Spinal cord (tissue), 10 donors: ENCODE data around the gene TELO2. TPM values are rescaled to one million over a fixed set of nuclear protein-coding genes. Genes with fewer than 3 reads are reported as not detected.

Experiments
- DNase-seq, 6 donors: peaks; one replicate each; pipeline versions ENCODE4 v3.0.0 to v3.0.0-alpha.2; 2013 to 2015; ENCODE audit warnings: low spot score in 6 of 6, low read depth in 4 of 6
- H3K27ac ChIP-seq: one replicate; pipeline ENCODE4 v1.5.1; 2013; ENCODE audit warnings: low read depth, low read length, control low read depth
- H3K27me3 ChIP-seq: one replicate; pipeline ENCODE4 v1.6.1; 2013; ENCODE audit warnings: low read length; ENCODE audit not compliant: control insufficient read depth, insufficient read depth
- H3K36me3 ChIP-seq: one replicate; pipeline ENCODE4 v1.6.1; 2013; ENCODE audit warnings: low read length; ENCODE audit not compliant: control insufficient read depth, insufficient read depth
- H3K4me1 ChIP-seq: one replicate; pipeline ENCODE4 v1.6.1; 2013; ENCODE audit warnings: low read length; ENCODE audit not compliant: control insufficient read depth, insufficient read depth
- H3K4me3 ChIP-seq: one replicate; pipeline ENCODE4 v1.5.1; 2013; ENCODE audit warnings: low read depth, low read length, control low read depth
- H3K9me3 ChIP-seq: one replicate; pipeline ENCODE4 v1.6.1; 2013; ENCODE audit warnings: low read length; ENCODE audit not compliant: control insufficient read depth, insufficient read depth
- WGBS: methylation state at CpG from one replicate; pipeline ENCODE4 v1.1.5; 2013; ENCODE audit warnings: missing lambda C conversion rate; ENCODE audit not compliant: insufficient coverage; 5-methylcytosine and 5-hydroxymethylcytosine counted together
- polyA plus RNA-seq, 2 donors: library from polyadenylated mRNA; unstranded; fragments of 120-200 nt; gene quantifications; one replicate each; pipeline ENCODE4 v1.2.1, GENCODE V29; 2013; ENCODE audit not compliant: insufficient read length in 2 of 2
- total RNA-seq, 2 donors: library from RNA; depleted of rRNA in 1 of 2; stranded (reverse); fragments of 120-200 nt in 1 of 2; fragments of >200 nt in 1 of 2; gene quantifications; one replicate each; pipeline versions ENCODE4 v1.2.3 to v1.2.4, GENCODE V29; 2013 to 2014
- donor health status: healthy.

TELO2 gene
- total and polyA plus RNA-seq, 4 donors: 16.9 to 65.6 (median 37.8) TPM

GRCh38 chr16:1448536-1449116 lies 44.5 kb upstream of the TELO2 start:
- Histone ChIP-seq H3K4me3 (no peak overlapping the region), H3K9me3 (no peaks in the 10 kb centered on the region), H3K27ac (no peak overlapping the region), H3K36me3 (peaks cover 100% of the 10 kb centered on the region), H3K4me1 (no peaks in the 10 kb centered on the region), H3K27me3 (no peaks in the 10 kb centered on the region)
- DNase-seq: no peak
- 93% methylated on average over 23 of the region's 30 CpGs for WGBS

- no peaks in the 10 kb centered on the region for H3K27me3 ChIP-seq
- peaks cover 100% of the 10 kb centered on the region for H3K36me3 ChIP-seq
- 97% methylated on average over 25 of the region's 25 CpGs for WGBS
- H3K4me3 ChIP-seq: no peak overlapping the region
- H3K4me1 ChIP-seq: no peaks in the 10 kb centered on the region
- H3K9me3 ChIP-seq: no peaks in the 10 kb centered on the region
- DNase-seq: no peak
- H3K27ac ChIP-seq: no peak overlapping the region
Measured at GRCh38 chr16:1449201-1449788, 43.9 kb upstream of the TELO2 start.

GRCh38 chr16:1450218-1450617 lies 42.9 kb upstream of the TELO2 start:
- Histone ChIP-seq H3K36me3 (peaks cover 100% of the 10 kb centered on the region), H3K9me3 (no peaks in the 10 kb centered on the region), H3K27me3 (no peaks in the 10 kb centered on the region), H3K4me3 (no peak overlapping the region), H3K27ac (no peak overlapping the region), H3K4me1 (no peaks in the 10 kb centered on the region)
- no peak for DNase-seq
- WGBS: 91% methylated on average over 29 of the region's 29 CpGs

GRCh38 chr16:1450841-1451240 lies 42.3 kb upstream of the TELO2 start:
- Histone ChIP-seq H3K9me3 (no peaks in the 10 kb centered on the region), H3K4me3 (no peak overlapping the region), H3K4me1 (no peaks in the 10 kb centered on the region), H3K27me3 (no peaks in the 10 kb centered on the region), H3K36me3 (peaks cover 100% of the 10 kb centered on the region), H3K27ac (no peak overlapping the region)
- DNase-seq: no peak
- WGBS: 95% methylated on average over 21 of the region's 21 CpGs

- no peak overlapping the region for H3K27ac ChIP-seq
- WGBS: 95% methylated on average over 34 of the region's 34 CpGs
Measured at GRCh38 chr16:1451702-1452392, 41.3 kb upstream of the TELO2 start.

GRCh38 chr16:1452530-1452929 lies 40.6 kb upstream of the TELO2 start:
- H3K27me3 ChIP-seq: no peaks in the 10 kb centered on the region
- H3K27ac ChIP-seq: no peak overlapping the region
- H3K9me3 ChIP-seq: no peaks in the 10 kb centered on the region
- no peak overlapping the region for H3K4me3 ChIP-seq
- peaks cover 99% of the 10 kb centered on the region for H3K36me3 ChIP-seq
- 93% methylated on average over 20 of the region's 20 CpGs for WGBS
- no peaks in the 10 kb centered on the region for H3K4me1 ChIP-seq
- no peak for DNase-seq

More at GRCh38 chr16:1451702-1452392, 41.3 kb upstream of the TELO2 start:
- Histone ChIP-seq H3K4me3 (no peak overlapping the region), H3K4me1 (no peaks in the 10 kb centered on the region), H3K27me3 (no peaks in the 10 kb centered on the region), H3K9me3 (no peaks in the 10 kb centered on the region), H3K36me3 (peaks cover 99% of the 10 kb centered on the region)
- no peak for DNase-seq

GRCh38 chr16:1453316-1453715 lies 39.8 kb upstream of the TELO2 start:
- Histone ChIP-seq H3K27me3 (no peaks in the 10 kb centered on the region), H3K4me3 (no peak overlapping the region), H3K36me3 (peaks cover 99% of the 10 kb centered on the region), H3K9me3 (no peaks in the 10 kb centered on the region), H3K27ac (no peak overlapping the region), H3K4me1 (no peaks in the 10 kb centered on the region)
- DNase-seq: no peak
- 97% methylated on average over 17 of the region's 19 CpGs for WGBS

GRCh38 chr16:1454561-1454960 lies 38.6 kb upstream of the TELO2 start:
- H3K4me3 ChIP-seq: no peak overlapping the region
- no peaks in the 10 kb centered on the region for H3K4me1 ChIP-seq
- H3K36me3 ChIP-seq: peaks cover 98% of the 10 kb centered on the region
- WGBS: 91% methylated on average over 17 of the region's 17 CpGs
- DNase-seq: no peak
- no peak overlapping the region for H3K27ac ChIP-seq
- no peaks in the 10 kb centered on the region for H3K27me3 ChIP-seq
- no peaks in the 10 kb centered on the region for H3K9me3 ChIP-seq

- Histone ChIP-seq H3K4me1 (no peaks in the 10 kb centered on the region), H3K27me3 (no peaks in the 10 kb centered on the region), H3K4me3 (no peak overlapping the region), H3K36me3 (peaks cover 98% of the 10 kb centered on the region), H3K9me3 (no peaks in the 10 kb centered on the region), H3K27ac (no peak overlapping the region)
- DNase-seq: no peak
- WGBS: 96% methylated on average over 40 of the region's 41 CpGs
Measured at GRCh38 chr16:1455190-1456171, 37.7 kb upstream of the TELO2 start.
